Cerebellar nuclear complex (tissue), 1 donor: Measurements from ENCODE around the gene SNUPN.
A peak's percentile ranks its signal among the peaks of the same experiment; 100 is the strongest.
"Not testable (repeated sequence)": the region's sequence is repeated elsewhere in the genome, so short reads cannot be mapped to it uniquely, and the experiment has no call there.

Experiments used
- DNase-seq, 2 experiments: peaks; one replicate each; lab custom pipeline; 2025; lab: John Stamatoyannopoulos, UW

Gene SNUPN

GRCh38 chr15:75583701-75584100 is 41.8 kb downstream of the SNUPN start:
- DNase-seq = no peak

GRCh38 chr15:75582943-75583342 is 42.6 kb downstream of the SNUPN start:
- not testable (repeated sequence) for DNase-seq

- peak in 1 of 2 experiments; percentile 56 for DNase-seq
Observed at GRCh38 chr15:75578948-75579920, 46.3 kb downstream of the SNUPN start, which contains the start of gene PTPN9. Gene PTPN9 (minus strand): TSS chr15:75579315. CDS start chr15:75578776, 539 bp downstream.

GRCh38 chr15:75578173-75578947 is 47.2 kb downstream of the SNUPN start:
- DNase-seq = no peak

DNA sequence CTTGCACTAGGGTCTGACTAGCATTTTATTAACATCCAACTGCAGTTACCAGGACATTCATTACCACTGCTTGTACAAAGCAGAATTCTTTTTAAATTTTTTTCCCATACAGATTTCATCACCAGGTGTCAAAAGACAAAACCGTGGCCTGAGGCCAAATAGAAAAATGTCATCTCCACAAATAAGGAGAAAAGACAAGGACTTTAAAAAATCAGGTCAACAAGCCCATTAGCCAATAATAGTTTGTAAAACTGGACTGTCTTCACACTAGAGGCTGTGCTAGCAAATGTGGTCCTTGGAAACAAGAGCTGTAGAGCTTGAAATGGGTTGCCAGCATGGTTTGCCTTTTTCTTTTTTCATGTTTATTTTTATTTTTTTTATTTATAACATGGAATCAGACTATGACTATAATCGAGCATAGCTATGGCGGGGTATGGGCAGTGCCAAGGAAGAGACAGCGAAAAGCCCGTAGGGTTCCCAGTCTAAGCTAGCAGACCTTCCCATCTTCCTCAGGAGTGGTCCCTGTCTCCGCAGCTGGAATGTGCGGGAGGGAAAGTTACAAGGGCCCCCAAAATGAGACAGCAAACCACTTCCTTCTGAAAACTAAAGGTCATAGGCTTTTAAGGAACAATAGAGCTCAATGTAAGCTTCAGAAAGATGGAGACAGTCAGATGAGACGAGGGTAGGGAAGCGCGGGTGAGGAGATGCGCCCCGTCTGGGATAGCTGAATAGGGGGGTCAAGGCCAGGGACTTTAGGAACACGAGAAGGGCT is 47.9 kb downstream of the SNUPN start:
- peak in 1 of 2 experiments; percentile 8 for DNase-seq

DNA sequence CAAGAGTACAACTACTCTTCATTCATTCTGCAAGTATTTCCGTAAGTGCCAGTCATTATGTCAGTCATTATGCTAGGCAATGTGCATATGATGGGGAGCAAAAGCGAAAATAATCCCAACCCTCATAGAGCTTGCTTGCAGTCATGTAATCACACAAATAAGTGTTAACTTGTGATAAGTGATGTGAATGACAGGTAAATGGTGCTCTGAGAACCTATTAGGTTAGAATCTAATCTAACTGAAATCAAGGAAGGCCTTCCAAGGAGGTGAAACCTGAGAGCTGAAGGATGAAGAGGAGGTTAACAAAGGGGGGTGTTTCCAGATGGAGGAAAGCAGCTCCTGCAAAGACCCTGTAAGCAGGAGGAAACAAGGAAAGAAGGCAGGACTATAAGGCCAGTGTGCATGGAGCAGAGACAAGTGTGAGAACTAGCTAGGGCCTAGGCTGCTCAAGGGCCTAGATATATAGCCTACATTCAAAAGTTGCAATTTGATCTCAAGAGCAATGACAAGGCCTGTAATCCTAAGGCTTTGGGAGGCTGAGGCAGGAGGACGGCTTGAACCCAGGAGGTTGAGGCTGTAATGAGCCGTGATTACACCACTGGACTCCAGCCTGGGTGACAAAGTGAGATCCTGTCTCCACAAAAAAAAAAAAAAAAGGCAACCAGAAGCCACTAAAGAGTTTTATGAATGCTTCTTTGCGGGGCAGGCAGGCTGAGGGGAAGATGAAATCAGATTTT is 51.7 kb downstream of the SNUPN start:
- DNase-seq = no peak

GRCh38 chr15:75570126-75570845 is 55.2 kb downstream of the SNUPN start:
- no peak for DNase-seq

- DNase-seq = no peak
Observed at GRCh38 chr15:75565062-75565970, 60.2 kb downstream of the SNUPN start.

- no peak for DNase-seq
Observed at GRCh38 chr15:75561888-75562287, 63.6 kb downstream of the SNUPN start.

GRCh38 chr15:75559360-75559759 is 66.2 kb downstream of the SNUPN start:
- not testable (repeated sequence) for DNase-seq

GRCh38 chr15:75558955-75559354 is 66.6 kb downstream of the SNUPN start:
- not testable (repeated sequence) for DNase-seq

DNA sequence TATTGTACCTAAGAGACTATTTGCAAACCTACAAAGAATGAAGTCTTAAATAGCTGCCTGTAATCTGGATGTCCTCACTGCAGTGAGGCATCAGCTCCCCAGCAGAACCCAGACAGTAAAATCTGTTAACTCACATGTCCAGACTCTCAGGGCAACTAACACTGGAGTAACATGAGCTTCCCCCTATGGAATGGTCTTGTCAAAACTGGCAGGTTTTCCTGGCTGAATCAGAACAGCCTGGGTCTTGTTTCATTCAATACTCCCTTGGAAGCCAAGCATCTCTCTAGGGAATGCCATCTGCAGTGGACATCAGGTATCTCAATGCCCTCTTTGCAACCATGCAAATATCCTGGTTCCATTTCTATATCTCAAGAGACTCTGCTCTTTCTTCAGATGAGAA is 70.8 kb downstream of the SNUPN start:
- DNase-seq = no peak

GRCh38 chr15:75553659-75554058 is 71.9 kb downstream of the SNUPN start:
- DNase-seq = no peak

DNA sequence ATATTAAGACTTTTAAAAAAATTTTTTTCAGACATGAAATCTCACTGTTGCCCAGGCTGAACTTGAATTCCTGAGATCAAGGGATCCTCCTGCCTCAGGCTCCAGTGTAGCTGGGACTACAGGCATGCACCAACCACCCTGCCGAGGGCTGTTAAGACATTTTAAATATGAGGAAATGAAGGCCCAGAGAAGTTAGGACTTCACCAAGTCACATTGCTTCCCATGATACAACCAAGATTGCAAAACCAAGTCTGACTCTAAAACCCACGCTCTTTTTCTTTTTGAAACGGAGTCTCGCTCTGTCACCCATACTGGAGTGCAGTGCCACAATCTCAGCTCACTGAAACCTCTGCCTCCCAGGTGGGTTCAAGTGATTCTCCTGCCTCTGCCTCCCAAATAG is 74.4 kb downstream of the SNUPN start:
- DNase-seq = no peak
